Ecto neural progenitor cell (in vitro differentiated cells): Measurements from ENCODE around the gene DCDC2.
"Not testable (repeated sequence)": the region's sequence is repeated elsewhere in the genome, so short reads cannot be mapped to it uniquely, and the experiment has no call there.

Experiments
- DNase-seq: peaks from one replicate; pipeline ENCODE4 v3.0.0-alpha.2; 2018; ENCODE audit warnings: low spot score

The DCDC2 gene

DNA sequence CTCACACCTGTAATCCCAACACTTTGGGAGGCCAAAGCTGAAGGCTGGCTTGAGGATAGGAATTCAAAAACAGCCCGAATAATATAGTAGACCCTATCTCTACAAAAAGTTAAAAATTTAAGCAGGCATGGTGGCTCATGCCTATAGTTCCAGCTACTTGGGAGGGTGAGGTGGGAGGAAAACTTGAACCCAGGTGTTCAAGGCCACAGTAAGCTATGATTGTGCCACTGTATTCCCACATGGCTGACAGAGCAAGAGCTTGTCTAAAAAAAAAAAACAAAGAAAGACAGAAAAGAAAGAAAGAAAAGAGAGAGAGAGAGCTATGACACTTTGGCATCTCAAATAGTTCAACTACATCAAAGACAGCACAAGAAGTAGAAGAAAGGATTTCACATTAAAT is 33.2 kb downstream of the DCDC2 start:
- no peak for DNase-seq

GRCh38 chr6:24323632-24324337 is 34.1 kb downstream of the DCDC2 start:
- DNase-seq, result no peak

- DNase-seq, result no peak
Observed at GRCh38 chr6:24322924-24323323, 34.9 kb downstream of the DCDC2 start.

DNA sequence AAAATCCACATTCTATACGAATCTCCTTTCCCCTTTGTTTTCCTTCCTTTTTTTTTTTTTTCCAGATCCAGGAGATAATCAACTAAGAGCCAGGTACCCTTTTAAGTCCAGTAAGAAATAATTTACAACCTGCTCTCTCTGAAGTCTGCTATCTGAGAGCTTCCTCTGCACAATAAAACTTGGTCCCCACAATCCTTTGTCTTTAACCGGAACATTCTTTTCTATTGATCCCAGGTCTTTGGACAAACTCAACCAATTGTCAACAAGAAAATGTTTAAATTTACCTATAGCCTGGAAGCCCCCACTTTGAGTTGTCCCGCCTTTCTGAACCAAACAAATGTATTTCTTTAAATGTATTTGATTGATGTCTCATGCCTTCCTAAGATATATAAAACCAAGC is 35.4 kb downstream of the DCDC2 start:
- DNase-seq, result not testable (repeated sequence)

DNA sequence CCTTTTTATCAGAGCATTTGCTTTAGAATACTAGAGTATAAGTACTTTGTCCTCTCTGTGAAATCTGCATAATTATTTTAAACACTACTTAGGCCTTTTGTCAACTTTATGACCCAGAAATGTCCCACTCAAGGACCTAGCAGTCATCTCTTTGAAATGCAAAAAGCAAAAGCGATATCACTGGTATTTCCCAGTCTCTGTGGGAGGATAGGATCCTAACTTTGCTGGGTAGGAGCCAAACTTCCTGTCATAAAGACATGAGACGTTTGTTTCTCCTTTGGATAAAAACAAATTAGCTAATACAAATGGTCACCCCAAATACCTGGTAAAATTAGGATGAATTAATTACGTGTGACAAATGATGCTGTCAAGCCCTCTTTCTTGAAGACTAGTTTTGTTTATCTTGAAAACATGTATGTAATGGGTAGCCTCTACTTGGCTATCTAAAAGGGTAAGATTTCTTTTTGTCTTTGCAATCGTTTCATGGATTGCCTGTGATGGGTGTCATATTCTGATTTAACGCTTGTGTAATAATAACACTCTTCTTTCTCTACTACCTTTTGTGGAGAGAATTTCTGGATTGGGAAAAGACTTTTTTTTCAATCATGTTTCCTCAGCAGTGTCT is 36.2 kb downstream of the DCDC2 start:
- DNase-seq, result no peak

DNA sequence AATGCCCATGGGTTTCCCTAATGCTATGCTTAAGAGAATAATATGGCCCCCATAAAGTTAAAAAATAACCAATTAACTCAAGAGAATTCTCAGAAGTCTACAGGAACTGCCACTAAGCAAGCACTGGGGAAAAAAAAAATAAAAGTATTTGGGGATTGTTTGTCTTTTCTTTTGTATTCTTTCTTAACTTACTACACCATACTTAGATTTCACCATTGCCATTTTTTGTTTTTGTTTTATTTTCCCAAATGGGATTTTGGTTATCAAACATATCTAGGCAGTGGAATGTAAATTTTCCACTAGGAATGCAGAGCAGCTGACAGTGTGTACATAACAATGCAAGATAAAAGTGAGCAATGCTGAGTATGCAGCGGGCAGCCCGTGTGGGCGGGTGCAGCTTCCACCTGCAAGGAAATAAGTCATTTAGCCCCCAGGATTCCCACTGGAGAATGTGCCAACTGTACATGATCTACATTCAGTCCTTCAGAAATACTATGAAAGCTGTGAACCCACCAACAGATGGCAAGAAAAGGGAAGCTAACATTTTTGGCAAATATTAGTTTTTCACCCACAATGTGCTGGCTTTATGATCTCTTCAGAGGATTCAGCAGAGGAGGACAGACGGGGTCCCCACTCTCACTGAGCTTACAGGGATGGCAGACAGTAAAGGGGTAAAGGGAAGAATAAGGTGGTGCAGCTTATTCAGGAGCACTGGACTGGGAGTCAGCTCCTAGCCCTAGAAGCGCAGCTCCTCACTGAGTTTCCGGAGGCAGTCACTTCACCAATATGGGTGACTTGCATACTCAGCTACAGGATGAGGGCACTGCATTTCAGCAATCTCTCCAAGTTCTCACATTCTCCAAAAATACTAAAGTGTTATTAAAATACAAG is 44.4 kb downstream of the DCDC2 start:
- no peak for DNase-seq

DNA sequence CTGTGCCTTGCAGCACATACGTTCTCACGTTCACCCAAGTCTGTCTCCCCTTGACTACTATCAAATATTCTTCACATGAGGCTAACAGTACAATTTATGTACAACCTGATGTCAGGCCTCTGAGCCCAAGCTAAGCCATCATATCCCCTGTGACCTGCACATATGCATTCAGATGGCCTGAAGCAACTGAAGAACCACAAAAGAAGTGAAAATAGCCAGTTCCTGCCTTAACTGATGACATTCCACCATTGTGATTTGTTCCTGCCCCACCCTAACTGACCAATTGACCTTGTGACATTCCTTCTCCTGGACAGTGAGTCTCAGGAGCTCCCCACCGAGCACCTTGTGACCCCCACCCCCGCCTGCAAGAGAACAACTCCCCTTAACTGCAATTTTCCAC is 46.1 kb downstream of the DCDC2 start:
- DNase-seq, result not testable (repeated sequence)

DNA sequence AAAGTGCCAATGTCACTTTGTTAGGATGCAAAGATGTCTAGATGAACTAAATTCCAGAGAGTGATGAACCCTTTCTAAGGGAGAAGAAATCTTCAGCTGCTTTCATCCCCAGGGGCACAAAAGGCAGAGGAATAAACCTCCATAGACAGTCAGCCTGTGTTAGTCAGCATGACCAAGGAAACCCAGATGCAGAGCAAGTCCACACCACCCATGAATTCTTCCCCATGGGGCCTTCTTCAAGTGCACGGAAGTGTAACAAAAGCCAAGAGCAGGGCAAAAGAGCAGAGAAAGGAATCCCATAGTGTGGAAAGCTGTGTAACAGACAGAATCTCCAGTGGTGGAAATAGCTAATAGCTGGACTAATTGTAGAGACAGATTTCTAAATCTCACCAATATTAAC is 50.0 kb downstream of the DCDC2 start:
- no peak for DNase-seq

- no peak for DNase-seq
Observed at GRCh38 chr6:24306936-24307335, 50.9 kb downstream of the DCDC2 start.

GRCh38 chr6:24306038-24306437 is 51.8 kb downstream of the DCDC2 start:
- DNase-seq, result no peak

- no peak for DNase-seq
Observed at GRCh38 chr6:24296944-24297343, 60.9 kb downstream of the DCDC2 start.

- not testable (repeated sequence) for DNase-seq
Observed at GRCh38 chr6:24293852-24294251, 64.0 kb downstream of the DCDC2 start.

DNA sequence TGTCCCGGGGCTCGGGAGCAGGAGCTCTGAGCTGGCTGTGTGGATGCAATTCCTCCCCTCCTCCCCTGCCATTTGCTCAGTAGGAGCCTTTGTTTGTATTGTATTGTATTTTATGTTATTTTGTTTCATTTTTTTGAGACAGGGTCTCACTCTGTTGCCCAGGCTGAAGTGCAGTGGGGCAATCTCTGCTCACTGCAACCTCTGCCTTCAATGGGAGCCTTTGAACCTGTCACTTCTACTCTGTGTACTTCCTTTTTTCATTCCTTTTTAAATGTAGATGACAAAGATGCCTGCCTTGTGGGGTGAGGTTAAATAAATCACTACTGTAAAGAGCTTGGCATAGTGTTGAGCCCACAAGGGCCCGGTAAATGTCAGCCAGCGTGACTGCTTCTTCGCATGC is 70.6 kb downstream of the DCDC2 start:
- no peak for DNase-seq

- DNase-seq, result no peak
Observed at GRCh38 chr6:24284006-24284405, 73.9 kb downstream of the DCDC2 start.

DNA sequence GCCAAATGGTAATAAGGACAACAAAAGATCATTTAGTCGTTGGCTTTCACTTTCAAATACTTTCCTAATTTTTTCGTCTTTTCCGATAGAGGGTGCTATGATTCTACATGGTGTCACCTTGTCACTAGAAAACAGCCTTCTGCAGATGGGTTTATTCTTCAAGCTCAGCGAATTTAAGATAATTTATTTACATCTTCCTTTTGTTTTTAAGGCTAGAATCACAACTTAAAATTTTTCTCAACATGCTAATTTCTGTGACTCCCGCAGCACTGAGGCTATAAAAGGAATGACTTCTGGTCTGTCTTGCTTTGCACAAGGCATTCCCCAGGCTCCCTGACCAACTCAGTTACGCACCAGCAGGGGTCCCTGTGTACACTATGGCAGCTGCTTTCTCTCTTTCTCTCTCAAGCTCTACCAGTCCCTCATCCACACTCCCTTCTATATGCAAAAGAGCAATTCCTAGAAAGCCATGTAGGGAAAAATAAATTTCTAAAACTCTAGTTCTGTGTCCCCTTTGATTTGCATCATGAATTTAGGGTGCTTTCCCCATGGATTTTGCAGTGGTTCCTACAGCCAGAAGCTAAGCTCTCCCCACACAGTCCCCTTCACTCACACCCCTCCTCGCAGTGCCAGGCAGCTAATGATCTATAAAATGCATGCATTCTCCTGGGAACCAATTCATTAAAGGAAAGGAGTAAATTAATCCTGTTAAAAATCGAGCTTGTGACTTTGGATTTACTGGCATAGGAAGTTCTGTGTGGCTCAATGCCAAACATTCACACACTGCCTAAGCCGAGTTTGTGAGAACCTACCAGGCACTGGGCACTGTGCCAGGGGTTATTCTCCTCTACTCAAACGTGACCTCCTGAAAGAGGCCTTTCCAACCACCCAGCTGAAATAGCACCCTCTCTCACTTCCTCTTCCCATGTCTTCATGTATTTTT is 74.5 kb downstream of the DCDC2 start:
- DNase-seq, result peak; percentile 75

GRCh38 chr6:24274441-24275083 is 83.3 kb downstream of the DCDC2 start:
- DNase-seq, result no peak

DNA sequence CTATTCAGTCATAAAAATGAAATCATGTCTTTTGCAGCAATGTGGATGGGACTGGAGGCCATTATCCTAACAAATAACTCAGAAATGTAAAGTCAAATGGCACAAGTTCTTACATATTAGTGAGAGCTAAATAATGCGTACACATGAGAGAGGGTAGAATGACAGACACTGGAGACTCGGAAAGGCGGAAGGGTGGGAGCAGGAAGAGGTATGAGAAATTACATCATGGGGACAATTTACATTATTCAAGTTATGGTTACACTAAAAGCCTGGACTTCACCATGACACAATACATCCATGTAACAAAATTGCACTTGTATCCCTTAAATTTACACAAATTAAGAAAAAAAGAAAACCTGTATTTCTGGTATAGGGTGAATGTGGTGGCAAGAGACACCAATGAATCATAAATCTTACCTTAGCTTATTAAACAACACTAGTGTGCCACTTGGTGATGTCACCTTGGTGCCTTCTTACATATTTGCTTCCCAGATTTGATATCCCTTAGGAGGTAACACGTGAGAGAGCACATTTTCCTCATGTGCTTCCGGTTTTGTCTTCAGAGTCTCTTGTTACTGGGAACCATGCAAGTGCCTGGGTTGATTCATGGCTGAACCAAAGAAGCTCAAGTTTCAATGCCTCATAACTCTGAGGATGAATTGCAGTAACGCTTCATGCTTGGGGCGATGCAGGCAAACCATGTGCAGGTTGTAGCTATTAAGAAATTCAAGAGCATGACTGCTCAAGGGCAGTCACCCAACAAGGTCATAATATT is 84.6 kb downstream of the DCDC2 start:
- DNase-seq, result no peak

DNA sequence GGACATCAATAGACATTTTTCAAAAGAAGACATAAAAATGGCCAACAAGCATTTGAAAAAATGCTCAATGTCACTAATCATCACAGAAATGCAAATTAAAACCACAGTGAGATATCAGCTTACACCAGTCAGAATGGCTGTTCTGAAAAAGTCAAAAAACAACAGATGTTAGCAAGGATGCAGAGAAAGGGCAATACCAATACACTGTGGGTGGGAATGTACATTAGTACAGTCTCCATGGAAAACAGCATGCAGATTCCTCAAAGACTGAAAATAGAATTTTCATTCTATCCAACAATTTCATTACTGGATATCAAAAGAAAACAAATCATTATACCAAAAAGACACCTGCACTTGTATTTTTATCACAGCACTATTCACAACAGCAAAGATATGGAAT is 85.3 kb downstream of the DCDC2 start:
- DNase-seq, result no peak

- DNase-seq, result no peak
Observed at GRCh38 chr6:24272148-24272547, 85.7 kb downstream of the DCDC2 start.

DNA sequence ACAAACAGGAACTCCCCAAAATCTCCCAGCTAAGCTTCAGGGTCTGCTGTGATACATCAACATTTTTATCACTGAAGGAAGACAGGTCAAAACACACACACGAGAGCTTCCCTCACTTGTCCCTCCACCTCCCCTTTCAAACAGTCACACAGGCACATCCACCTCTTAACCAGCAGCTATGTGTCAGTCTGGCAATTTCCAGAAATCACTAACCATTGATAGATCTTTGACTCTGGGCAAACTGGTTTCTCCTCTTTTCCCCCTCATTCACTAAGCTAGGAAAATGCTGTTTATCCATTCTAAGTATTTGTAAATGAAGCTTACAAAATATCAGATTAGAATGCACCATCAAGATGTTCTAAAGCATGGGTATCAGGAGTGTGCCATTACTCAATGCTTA is 87.8 kb downstream of the DCDC2 start:
- no peak for DNase-seq

GRCh38 chr6:24258214-24258613 is 99.6 kb downstream of the DCDC2 start:
- not testable (repeated sequence) for DNase-seq
